Kidney (tissue), 14 donors: ENCODE data around the gene TBC1D9. TPM values are rescaled to one million over a fixed set of nuclear protein-coding genes. Genes with fewer than 3 reads are reported as not detected.
A peak's percentile ranks its signal among the peaks of the same experiment; 100 is the strongest.

Source experiments
- DNase-seq, 5 donors: peaks; one replicate each; pipeline ENCODE4 v3.0.0-alpha.2; 2013 to 2020
- FAIRE-seq: peaks from 2 replicates; lab custom pipeline; 2012; peaks lifted over from hg19 to GRCh38; lab: Jason Lieb, UNC
- H3K27ac ChIP-seq, 2 donors: one replicate each; pipeline ENCODE4 v1.7.0; 2013; ENCODE audit warnings: low read depth in 2 of 2, low read length in 2 of 2, inconsistent platforms in 1 of 2
- H3K27me3 ChIP-seq: one replicate; pipeline ENCODE4 v1.7.1; 2013; ENCODE audit warnings: low read length, inconsistent platforms; ENCODE audit not compliant: control insufficient read depth, insufficient read depth
- H3K36me3 ChIP-seq, 3 donors: one replicate each; pipeline versions ENCODE4 v1.7.0 to v1.7.1; 2013; ENCODE audit warnings: low read length in 3 of 3, control low read depth in 1 of 3, inconsistent platforms in 1 of 3; ENCODE audit not compliant: insufficient read depth in 3 of 3, control insufficient read depth in 2 of 3
- H3K4me1 ChIP-seq, 3 donors: one replicate each; pipeline versions ENCODE4 v1.7.0 to v1.7.1; 2013; ENCODE audit warnings: low read length in 3 of 3, inconsistent platforms in 1 of 3, low read depth in 1 of 3; ENCODE audit not compliant: control insufficient read depth in 2 of 3, insufficient read depth in 2 of 3
- H3K4me3 ChIP-seq, 3 donors: one replicate each; pipeline versions ENCODE4 v1.7.0 to v1.8.1; 2013; ENCODE audit warnings: low read length in 3 of 3, control low read depth in 1 of 3, inconsistent platforms in 1 of 3
- H3K9ac ChIP-seq, 3 donors: one replicate each; pipeline versions ENCODE4 v1.7.0 to v1.7.1; 2013; ENCODE audit warnings: low read length in 3 of 3, control low read depth in 1 of 3, inconsistent platforms in 1 of 3
- H3K9me3 ChIP-seq, 3 donors: one replicate each; pipeline versions ENCODE4 v1.7.0 to v1.7.1; 2013; ENCODE audit warnings: low read length in 3 of 3, control low read depth in 1 of 3, inconsistent platforms in 1 of 3; ENCODE audit not compliant: control insufficient read depth in 2 of 3, insufficient read depth in 1 of 3
- CTCF ChIP-seq: IDR thresholded peaks from 3 replicates; pipeline ENCODE4 v1.5.1; 2012; ENCODE audit warnings: mild to moderate bottlenecking, moderate library complexity, borderline replicate concordance; ENCODE audit not compliant: insufficient read depth; ENCODE audit errors: extremely low read depth
- intact Hi-C: fragments of 100-400 bp; cut with DNase I; formaldehyde crosslinking; loops from one replicate; pipeline ENCODE4 v1.11.1; 2022
- polyA plus RNA-seq: library from polyadenylated mRNA; stranded (reverse); fragments of 350-450 nt; fragmentation: Illumina TruSeq; extraction: RNeasy Lipid Tissue Mini Kit (QIAGEN cat#74804); gene quantifications from one replicate; pipeline ENCODE4 v1.2.3, GENCODE V29; 2014; ENCODE audit warnings: low read depth, low replicate concordance; ENCODE audit not compliant: insufficient read depth
- total RNA-seq: library from RNA; stranded (reverse); fragmentation: NEBNext Ultra II Directional; extraction: Animal tissue kit (Norgen Biotek cat#: 25700); gene quantifications from one replicate; pipeline ENCODE4 v1.2.1, GENCODE V29; 2021
- donor health status: control.
- donor health status: control.
- donor health status: control.
- donor health status: control.
- donor health status: control.
- donor health status: DM: yes; HTN: yes; CAD: no.
- donor health status: Normal renal cell carcinoma (clear cell type).

The TBC1D9 gene
- total and polyA plus RNA-seq, 2 donors from 2014 or later = 14.4 to 38.6 TPM

GRCh38 chr4:140704392-140704960 is 51.7 kb downstream of the TBC1D9 start:
- no peaks in the 10 kb centered on the region for H3K27me3 ChIP-seq
- H3K27ac ChIP-seq = no peak overlapping the region
- H3K9me3 ChIP-seq = no peaks in the 10 kb centered on the region
- no peak overlapping the region for H3K9ac ChIP-seq
- no peak overlapping the region for H3K4me3 ChIP-seq
- peaks cover 0 to 18% (median 14%) of the 10 kb centered on the region in 3 donors for H3K4me1 ChIP-seq
- TF ChIP-seq CTCF = no peak
- intact Hi-C loops = no loop called here
- FAIRE-seq (no peak), DNase-seq (no peak)
- H3K36me3 ChIP-seq = peaks cover 0 to 5% (median 2%) of the 10 kb centered on the region in 3 donors

GRCh38 chr4:140703463-140703862 is 52.7 kb downstream of the TBC1D9 start:
- TF ChIP-seq CTCF = no peak
- H3K9ac ChIP-seq = no peak overlapping the region
- peaks cover 0 to 18% (median 14%) of the 10 kb centered on the region in 3 donors for H3K4me1 ChIP-seq
- no peak for FAIRE-seq
- peaks cover 0 to 5% (median 2%) of the 10 kb centered on the region in 3 donors for H3K36me3 ChIP-seq
- H3K9me3 ChIP-seq = no peaks in the 10 kb centered on the region
- H3K27me3 ChIP-seq = no peaks in the 10 kb centered on the region
- no peak overlapping the region for H3K4me3 ChIP-seq
- intact Hi-C loops = no loop called here
- H3K27ac ChIP-seq = no peak overlapping the region
- DNase-seq = peak in 1 of 5 donors; percentile 52

- DNase-seq = no peak
- H3K9ac ChIP-seq = no peak overlapping the region
- no peak overlapping the region for H3K4me3 ChIP-seq
- no peak for FAIRE-seq
- H3K27ac ChIP-seq = no peak overlapping the region
- H3K27me3 ChIP-seq = no peaks in the 10 kb centered on the region
- H3K4me1 ChIP-seq = peaks cover 0 to 18% (median 14%) of the 10 kb centered on the region in 3 donors
- TF ChIP-seq CTCF = no peak
- intact Hi-C loops = no loop called here
- H3K36me3 ChIP-seq = peaks cover 0 to 5% (median 2%) of the 10 kb centered on the region in 3 donors
- no peaks in the 10 kb centered on the region for H3K9me3 ChIP-seq
These were observed 54.0 kb downstream of the TBC1D9 start for GRCh38 chr4:140702096-140702757.
